SHP77 (cell line): ENCODE data around the gene PRRG4.
"Not testable (repeated sequence)": the region's sequence is repeated elsewhere in the genome, so short reads cannot be mapped to it uniquely, and the experiment has no call there.

Experiments used
- DNase-seq, 2 experiments: peaks; one replicate each; lab custom pipeline; 2025; lab: John Stamatoyannopoulos, UW

Gene PRRG4

GRCh38 chr11:32830796-32831195 lies 1.1 kb downstream of the PRRG4 start:
- no peak for DNase-seq

DNA sequence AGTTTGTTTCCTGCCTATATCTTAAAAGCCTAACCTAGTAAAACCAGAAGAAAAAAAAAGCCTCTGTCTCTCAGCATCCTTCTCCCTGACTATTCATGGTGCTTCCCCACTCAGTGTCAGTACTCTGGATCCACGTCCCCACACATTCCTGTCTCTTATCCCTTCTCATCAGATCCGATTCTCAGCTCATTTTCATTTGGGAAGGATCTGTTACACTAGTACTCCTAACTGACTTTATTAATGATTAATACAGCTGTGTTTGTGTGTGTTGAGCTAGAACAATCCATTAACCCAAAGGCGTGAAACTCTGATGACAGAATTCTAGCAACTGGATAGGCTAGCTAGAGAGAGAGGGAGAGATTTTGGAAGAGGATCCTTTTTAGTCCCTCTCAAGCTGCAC lies 1.5 kb downstream of the PRRG4 start:
- no peak for DNase-seq

- no peak for DNase-seq
Observed at GRCh38 chr11:32833921-32834320, 4.2 kb downstream of the PRRG4 start.

- DNase-seq: no peak
Observed at GRCh38 chr11:32836946-32837345, 7.2 kb downstream of the PRRG4 start.

GRCh38 chr11:32838505-32839274 lies 9.0 kb downstream of the PRRG4 start:
- no peak for DNase-seq

- no peak for DNase-seq
Observed at GRCh38 chr11:32839308-32839707, 9.6 kb downstream of the PRRG4 start.

DNA sequence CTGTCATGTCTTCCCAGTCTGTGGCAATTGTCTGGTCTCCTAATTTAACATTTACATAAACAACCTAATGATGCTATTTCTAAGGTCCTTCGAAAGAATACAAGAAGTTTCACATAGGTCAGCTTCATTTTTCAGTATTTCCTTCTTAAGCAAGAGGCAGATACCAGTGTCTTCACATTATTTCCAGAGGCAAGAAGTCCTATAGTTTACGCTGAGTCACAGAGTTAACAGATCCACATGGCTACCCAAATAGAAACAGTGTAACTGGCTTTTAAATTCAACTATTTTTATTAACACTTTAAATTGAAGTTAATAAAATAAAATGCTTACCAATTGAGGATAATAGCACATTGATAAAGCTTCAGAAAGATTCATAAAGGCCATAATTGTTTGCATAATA lies 10.9 kb downstream of the PRRG4 start:
- no peak for DNase-seq

DNA sequence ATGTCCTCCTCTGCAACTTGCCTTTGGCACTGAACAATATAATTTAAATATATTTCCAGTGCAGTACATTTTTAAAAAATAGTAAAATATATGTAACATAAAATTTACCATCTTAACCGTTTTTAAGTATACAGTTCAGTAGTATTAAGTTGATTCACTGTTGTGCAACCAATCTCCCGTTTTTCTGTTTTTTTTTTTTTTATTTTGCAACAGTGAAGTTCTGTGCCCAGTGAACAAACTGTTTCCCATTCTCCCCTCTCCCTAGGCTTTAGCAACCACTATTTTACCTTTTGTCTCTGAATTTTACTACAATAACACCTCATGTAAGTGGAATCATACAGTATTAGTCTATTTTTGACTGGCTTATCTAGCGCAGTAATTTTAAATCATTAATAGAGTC lies 13.8 kb downstream of the PRRG4 start:
- no peak for DNase-seq

DNA sequence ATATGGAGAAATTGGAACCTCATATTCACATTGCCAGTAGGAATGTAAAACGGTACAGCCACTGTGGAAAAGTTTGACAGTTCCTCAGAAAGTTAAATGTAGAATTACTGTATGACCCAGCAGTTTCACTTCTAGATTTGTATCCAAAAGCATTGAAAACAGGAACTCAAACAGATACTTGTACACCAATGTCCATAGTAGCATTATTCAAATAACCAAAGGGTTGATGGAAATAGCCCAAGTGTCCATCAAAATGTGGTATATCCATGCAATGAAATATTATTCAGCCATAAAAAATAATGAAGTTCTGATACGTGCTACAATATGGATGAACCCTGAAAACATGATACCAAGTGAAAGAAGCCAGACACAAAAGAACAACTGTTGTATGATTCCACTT lies 17.8 kb downstream of the PRRG4 start:
- DNase-seq: no peak

- DNase-seq: no peak
Observed at GRCh38 chr11:32849761-32850160, 20.0 kb downstream of the PRRG4 start.

DNA sequence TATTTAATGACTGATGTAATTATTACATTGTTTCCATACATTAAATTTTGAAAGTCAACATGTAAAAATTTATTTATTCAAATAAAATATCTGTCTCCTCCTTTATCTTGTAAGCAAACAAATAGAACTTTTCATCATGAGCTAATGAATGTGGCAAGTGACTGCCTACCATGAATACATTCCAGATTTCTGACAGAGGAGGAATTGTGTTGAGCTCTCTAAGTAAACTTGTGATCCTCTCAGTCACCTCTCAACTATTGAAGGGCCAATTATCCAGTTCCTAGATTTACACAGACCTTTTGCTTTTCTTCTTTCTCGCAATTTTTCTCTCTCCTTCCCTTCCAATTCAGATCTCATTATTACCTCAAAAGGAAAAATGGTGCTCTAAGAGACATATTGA lies 21.5 kb downstream of the PRRG4 start:
- no peak for DNase-seq

GRCh38 chr11:32852207-32852606 lies 22.5 kb downstream of the PRRG4 start:
- no peak for DNase-seq

DNA sequence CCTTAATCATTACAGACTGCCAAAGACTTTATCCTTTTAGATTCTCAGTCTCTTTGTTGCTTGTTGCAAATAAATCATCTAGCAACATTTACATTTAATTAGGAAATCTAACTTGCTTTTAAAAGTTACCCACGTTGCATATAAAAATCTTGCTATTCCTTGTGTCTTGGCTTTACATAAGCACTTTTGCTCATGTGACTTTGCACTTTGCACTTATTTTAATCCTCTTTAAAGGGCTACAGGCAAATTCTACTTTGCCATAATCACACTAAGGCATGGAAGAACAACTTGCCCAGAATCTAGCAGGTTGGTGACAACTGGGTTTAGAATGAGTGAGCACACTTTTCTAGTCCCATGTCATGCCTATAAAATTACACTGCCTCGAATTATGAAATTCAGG lies 25.9 kb downstream of the PRRG4 start:
- no peak for DNase-seq

DNA sequence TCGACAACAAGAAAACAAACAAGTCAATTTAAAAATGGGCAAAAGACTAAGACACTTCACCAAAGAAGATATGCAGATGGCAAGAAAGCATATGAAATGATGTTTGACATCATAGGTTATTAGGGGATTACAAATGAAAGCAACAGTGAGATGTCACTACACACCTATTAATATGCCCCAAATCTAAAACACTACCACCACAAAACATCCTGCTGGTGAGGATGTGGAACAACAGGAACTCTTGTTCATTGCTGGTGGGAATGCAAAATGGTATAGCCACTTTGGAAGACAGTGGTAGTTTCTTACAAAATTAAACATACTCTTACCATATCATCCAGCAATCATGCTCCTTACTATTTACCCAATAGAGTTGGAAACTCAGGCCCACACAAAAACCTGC lies 29.0 kb downstream of the PRRG4 start:
- DNase-seq: no peak

GRCh38 chr11:32861850-32862577 lies 32.3 kb downstream of the PRRG4 start:
- DNase-seq: no peak

DNA sequence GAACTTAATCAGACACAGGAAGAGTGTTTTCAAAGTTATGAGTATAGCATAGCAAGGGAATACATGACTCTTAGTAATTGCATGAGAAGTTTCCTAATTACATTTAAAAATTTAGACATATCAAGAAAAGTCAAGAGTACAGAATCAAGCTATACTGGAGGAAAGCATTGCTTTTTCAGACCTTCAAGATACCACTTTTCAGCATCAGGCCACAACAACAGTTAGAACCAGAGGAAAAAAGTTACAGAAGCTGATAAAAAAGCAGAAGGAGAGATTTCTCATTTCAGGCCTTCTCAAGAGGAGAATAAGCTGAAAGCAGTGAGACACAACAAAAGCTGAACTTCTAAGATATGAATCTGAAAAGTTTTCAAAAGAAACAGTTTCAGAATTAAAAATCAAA lies 34.8 kb downstream of the PRRG4 start:
- no peak for DNase-seq

DNA sequence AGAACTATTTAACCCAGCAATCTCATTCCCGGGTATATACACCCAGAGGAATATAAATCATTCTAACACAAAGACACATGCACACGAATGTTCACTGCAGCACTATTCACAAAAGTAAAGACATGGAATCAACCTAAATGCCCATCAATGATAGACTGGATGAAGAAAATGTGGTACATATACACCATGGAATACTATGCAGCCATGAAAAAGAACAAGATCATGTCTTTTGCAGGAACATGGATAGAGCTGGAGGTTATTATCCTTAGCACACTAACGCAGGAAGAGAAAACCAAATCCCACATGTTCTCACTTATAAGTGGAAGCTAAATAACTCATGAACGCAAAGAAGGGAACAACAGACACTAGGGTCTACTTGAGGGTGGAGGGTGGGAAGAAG lies 39.0 kb downstream of the PRRG4 start:
- DNase-seq: not testable (repeated sequence)

- peak in 1 of 2 experiments; percentile 10 for DNase-seq
Observed at GRCh38 chr11:32870676-32871075, 40.9 kb downstream of the PRRG4 start.

DNA sequence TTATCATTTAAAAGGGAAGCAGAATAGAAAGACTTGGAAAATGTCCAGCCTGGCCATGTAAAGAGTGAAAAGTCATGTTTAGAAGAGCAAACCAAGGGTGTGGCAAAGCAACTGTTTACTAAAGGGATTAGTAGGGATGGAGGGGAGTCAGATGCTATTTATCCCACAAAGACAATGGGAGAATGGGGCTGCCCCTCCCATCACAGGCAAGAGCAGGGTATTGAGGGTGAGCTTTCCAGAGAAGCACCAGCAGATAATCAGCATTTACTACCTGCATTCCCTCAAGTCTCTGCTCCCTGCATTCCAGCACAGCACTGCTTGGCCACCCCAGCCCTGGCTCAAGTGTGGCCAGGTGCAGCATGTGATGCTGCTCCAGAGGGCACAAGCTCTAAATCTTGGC lies 44.4 kb downstream of the PRRG4 start:
- DNase-seq: no peak

GRCh38 chr11:32881286-32881685 lies 51.6 kb downstream of the PRRG4 start:
- no peak for DNase-seq

GRCh38 chr11:32883421-32883820 lies 53.7 kb downstream of the PRRG4 start:
- DNase-seq: no peak

DNA sequence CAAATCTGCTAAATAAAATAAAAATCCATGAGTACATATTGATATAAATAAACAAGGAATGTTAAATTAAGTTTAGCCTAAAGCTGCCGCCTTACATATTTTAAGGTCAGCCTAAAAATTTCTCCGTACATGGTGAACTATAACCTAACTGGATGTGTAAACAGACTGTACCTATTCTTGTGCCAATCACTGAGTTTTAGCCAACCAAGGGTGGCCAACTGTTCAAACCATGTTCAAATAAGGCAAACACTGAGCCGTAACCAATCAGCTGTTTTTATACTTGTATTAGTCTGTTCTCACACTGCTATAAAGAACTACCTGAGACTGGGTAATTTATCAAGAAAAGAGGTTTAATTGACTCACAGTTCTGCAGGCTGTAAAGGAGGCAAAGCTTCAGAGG lies 54.3 kb downstream of the PRRG4 start:
- no peak for DNase-seq

- peak in 1 of 2 experiments; percentile 14 for DNase-seq
Observed at GRCh38 chr11:32884770-32885384, 55.1 kb downstream of the PRRG4 start.
